ENCODE data around the gene SPOCK2. TPM values are rescaled to one million over a fixed set of nuclear protein-coding genes. Genes with fewer than 3 reads are reported as not detected.

Gene SPOCK2
- polyA plus RNA-seq, 1 donor from 2014 or later = 5.6 TPM

- H2AFZ ChIP-seq (ENCODE audit: low read depth, low read length) = no peak overlapping the region
Measured at GRCh38 chr10:72069751-72070526, 18.4 kb downstream of the SPOCK2 start.

DNA sequence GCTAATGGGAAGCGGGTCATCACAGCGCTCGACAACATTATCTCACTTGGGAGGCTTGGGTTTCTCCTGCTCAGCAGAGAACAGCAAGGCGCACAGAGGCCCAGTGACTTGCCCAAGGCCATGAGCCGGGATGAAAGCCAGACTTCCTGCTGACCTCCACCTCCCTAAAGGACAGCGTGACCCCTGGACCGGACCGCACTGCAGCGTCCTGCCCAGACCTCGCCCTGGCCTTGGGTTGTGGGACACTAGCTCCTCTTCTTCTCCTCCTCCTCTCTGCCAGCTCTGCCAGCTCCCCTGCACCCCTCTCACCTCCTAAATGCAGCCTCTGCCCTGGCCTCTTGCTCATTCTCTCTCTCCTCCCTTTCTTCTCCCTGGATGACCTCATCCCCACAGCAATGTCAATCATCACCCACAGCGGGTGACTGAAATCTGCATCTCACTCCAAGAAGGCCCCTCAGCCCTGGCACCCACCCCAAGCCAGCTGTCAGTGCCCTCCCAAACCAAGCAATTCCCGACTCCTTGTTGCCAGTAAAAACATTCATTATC lies 19.4 kb downstream of the SPOCK2 start:
- Histone ChIP-seq H3K9me3 (ENCODE audit: low read length) (no peaks in the 10 kb centered on the region), H3F3A (ENCODE audit: insufficient read depth, low read length, poor library complexity, severe bottlenecking) (no peaks in the 10 kb centered on the region), H3K79me2 (replicated peaks; ENCODE audit: insufficient read depth, low read length) (no peaks in the 10 kb centered on the region), H2AFZ (ENCODE audit: low read depth, low read length) (no peak overlapping the region), H3K4me3 (ENCODE audit: low read length) (no peak overlapping the region), H3K9ac (ENCODE audit: low read length) (no peak overlapping the region), H4K20me1 (ENCODE audit: insufficient read depth) (no peaks in the 10 kb centered on the region), H3K27ac (ENCODE audit: low read length) (no peak overlapping the region), H3K4me2 (ENCODE audit: low read length) (no peak overlapping the region), H3K27me3 (ENCODE audit: insufficient read depth, low read depth, low read length) (no peaks in the 10 kb centered on the region), H3K36me3 (ENCODE audit: insufficient read depth, low read length) (no peaks in the 10 kb centered on the region), H3K9me2 (ENCODE audit: insufficient read depth, low read length) (no peaks in the 10 kb centered on the region)
- TF ChIP-seq EP300 (conservative IDR thresholded peaks at IDR 0.05; ENCODE audit: poor library complexity, severe bottlenecking) = no peak
- no peak for TF ChIP-seq RAD21 (conservative IDR thresholded peaks at IDR 0.05)
- no peak for TF ChIP-seq EZH2 (IDR thresholded peaks at IDR 0.05; ENCODE audit: borderline replicate concordance, insufficient read depth, low read length, poor library complexity, severe bottlenecking)
- no peak for TF ChIP-seq TAF1 (IDR thresholded peaks at IDR 0.05; ENCODE audit: low read depth)
- no peak for TF ChIP-seq POLR2AphosphoS5 (IDR thresholded peaks at IDR 0.05)
- no peak for TF ChIP-seq SMC3 (conservative IDR thresholded peaks at IDR 0.05; ENCODE audit: poor library complexity)
- TF ChIP-seq CTCF (IDR thresholded peaks at IDR 0.05; ENCODE audit: poor library complexity, severe bottlenecking) = no peak

More at GRCh38 chr10:72069751-72070526, 18.4 kb downstream of the SPOCK2 start:
- Histone ChIP-seq H3F3A (ENCODE audit: insufficient read depth, low read length, poor library complexity, severe bottlenecking) (no peaks in the 10 kb centered on the region), H3K9me3 (ENCODE audit: low read length) (no peaks in the 10 kb centered on the region), H3K27me3 (ENCODE audit: insufficient read depth, low read depth, low read length) (no peaks in the 10 kb centered on the region), H3K4me3 (ENCODE audit: low read length) (no peak overlapping the region), H4K20me1 (ENCODE audit: insufficient read depth) (no peaks in the 10 kb centered on the region), H3K9ac (ENCODE audit: low read length) (peak overlapping the region; percentile 12), H3K9me2 (ENCODE audit: insufficient read depth, low read length) (no peaks in the 10 kb centered on the region), H3K79me2 (replicated peaks; ENCODE audit: insufficient read depth, low read length) (no peaks in the 10 kb centered on the region), H3K27ac (ENCODE audit: low read length) (no peak overlapping the region), H3K36me3 (ENCODE audit: insufficient read depth, low read length) (no peaks in the 10 kb centered on the region), H3K4me2 (ENCODE audit: low read length) (no peak overlapping the region)
- TF ChIP-seq TAF1 (IDR thresholded peaks at IDR 0.05; ENCODE audit: low read depth) (no peak), CTCF (IDR thresholded peaks at IDR 0.05; ENCODE audit: poor library complexity, severe bottlenecking) (no peak), POLR2AphosphoS5 (IDR thresholded peaks at IDR 0.05) (no peak), EP300 (conservative IDR thresholded peaks at IDR 0.05; ENCODE audit: poor library complexity, severe bottlenecking) (no peak), EZH2 (IDR thresholded peaks at IDR 0.05; ENCODE audit: borderline replicate concordance, insufficient read depth, low read length, poor library complexity, severe bottlenecking) (no peak), RAD21 (conservative IDR thresholded peaks at IDR 0.05) (no peak), SMC3 (conservative IDR thresholded peaks at IDR 0.05; ENCODE audit: poor library complexity) (no peak), MXI1 (conservative IDR thresholded peaks at IDR 0.05; ENCODE audit: poor library complexity, severe bottlenecking) (no peak)
- TF ChIP-seq, protein P1, sequence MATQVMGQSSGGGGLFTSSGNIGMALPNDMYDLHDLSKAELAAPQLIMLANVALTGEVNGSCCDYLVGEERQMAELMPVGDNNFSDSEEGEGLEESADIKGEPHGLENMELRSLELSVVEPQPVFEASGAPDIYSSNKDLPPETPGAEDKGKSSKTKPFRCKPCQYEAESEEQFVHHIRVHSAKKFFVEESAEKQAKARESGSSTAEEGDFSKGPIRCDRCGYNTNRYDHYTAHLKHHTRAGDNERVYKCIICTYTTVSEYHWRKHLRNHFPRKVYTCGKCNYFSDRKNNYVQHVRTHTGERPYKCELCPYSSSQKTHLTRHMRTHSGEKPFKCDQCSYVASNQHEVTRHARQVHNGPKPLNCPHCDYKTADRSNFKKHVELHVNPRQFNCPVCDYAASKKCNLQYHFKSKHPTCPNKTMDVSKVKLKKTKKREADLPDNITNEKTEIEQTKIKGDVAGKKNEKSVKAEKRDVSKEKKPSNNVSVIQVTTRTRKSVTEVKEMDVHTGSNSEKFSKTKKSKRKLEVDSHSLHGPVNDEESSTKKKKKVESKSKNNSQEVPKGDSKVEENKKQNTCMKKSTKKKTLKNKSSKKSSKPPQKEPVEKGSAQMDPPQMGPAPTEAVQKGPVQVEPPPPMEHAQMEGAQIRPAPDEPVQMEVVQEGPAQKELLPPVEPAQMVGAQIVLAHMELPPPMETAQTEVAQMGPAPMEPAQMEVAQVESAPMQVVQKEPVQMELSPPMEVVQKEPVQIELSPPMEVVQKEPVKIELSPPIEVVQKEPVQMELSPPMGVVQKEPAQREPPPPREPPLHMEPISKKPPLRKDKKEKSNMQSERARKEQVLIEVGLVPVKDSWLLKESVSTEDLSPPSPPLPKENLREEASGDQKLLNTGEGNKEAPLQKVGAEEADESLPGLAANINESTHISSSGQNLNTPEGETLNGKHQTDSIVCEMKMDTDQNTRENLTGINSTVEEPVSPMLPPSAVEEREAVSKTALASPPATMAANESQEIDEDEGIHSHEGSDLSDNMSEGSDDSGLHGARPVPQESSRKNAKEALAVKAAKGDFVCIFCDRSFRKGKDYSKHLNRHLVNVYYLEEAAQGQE (IDR thresholded peaks at IDR 0.05; ENCODE audit: borderline replicate concordance) = no peak
